B cell (primary cell): ENCODE measurements around the gene NR4A2. TPM values are rescaled to one million over a fixed set of nuclear protein-coding genes. Genes with fewer than 3 reads are reported as not detected.

Source experiments
- ATAC-seq: fragments of 200-7000 bp; cut with Tn5 transposase; one replicate; pipeline ENCODE4 v1.10.0; 2021; ENCODE audit warnings: low read depth, mild to moderate bottlenecking, moderate number of reproducible peaks, moderate library complexity
- CTCF ChIA-PET: fragments of 350-600 bp; sonication (Branson Sonifier 250); formaldehyde crosslinking; loops from one replicate; lab custom pipeline; 2021; ENCODE audit warnings: antibody characterized with exemption, inconsistent platforms; lab: Charles Lee
- POLR2A ChIA-PET: fragments of 350-600 bp; sonication (Branson Sonifier 250); formaldehyde crosslinking; loops from one replicate; lab custom pipeline; 2021; ENCODE audit warnings: antibody characterized with exemption; lab: Charles Lee
- DNase-seq: peaks from one replicate; pipeline ENCODE4 v3.0.0; 2013
- H2AFZ ChIP-seq: 2 replicates; pipeline ENCODE4 v1.6.1; 2012; ENCODE audit warnings: mild to moderate bottlenecking, low read depth, low read length; ENCODE audit not compliant: insufficient read depth, poor library complexity, severe bottlenecking
- H3K27ac ChIP-seq, 2 donors: 1 replicate in 1 of 2; 2 replicates in 1 of 2; pipeline ENCODE4 v1.5.1; 2012 to 2013; ENCODE audit warnings: low read length in 2 of 2, mild to moderate bottlenecking in 2 of 2, moderate library complexity in 1 of 2
- H3K27me3 ChIP-seq, 4 experiments: fragments of 200-600 bp in 1 of 4; sonication (generic) in 1 of 4; replicated peaks in 1 of 4; 1 replicate in 2 of 4; 2 replicates in 2 of 4; pipeline versions ENCODE4 v1.6.1 to v1.7.0; 2013 to 2016; ENCODE audit warnings: low read length in 3 of 4, mild to moderate bottlenecking in 2 of 4, mixed read lengths in 1 of 4, moderate library complexity in 1 of 4; ENCODE audit not compliant: insufficient read depth in 4 of 4, control insufficient read depth in 3 of 4; ENCODE audit errors: control extremely low read depth in 1 of 4
- H3K36me3 ChIP-seq, 2 experiments: replicated peaks in 1 of 2; 1 replicate in 1 of 2; 2 replicates in 1 of 2; pipeline versions ENCODE4 v1.6.1 to v1.7.1; 2013; ENCODE audit warnings: low read length in 1 of 2; ENCODE audit not compliant: insufficient read depth in 2 of 2, control insufficient read depth in 1 of 2; ENCODE audit errors: control extremely low read depth in 1 of 2, extremely low read depth in 1 of 2
- H3K4me1 ChIP-seq, 2 donors: fragments of 200-600 bp in 1 of 2; sonication (generic) in 1 of 2; 1 replicate in 1 of 2; 2 replicates in 1 of 2; pipeline versions ENCODE4 v1.5.1 to v1.6.1; 2013 to 2017; ENCODE audit warnings: low read length in 2 of 2; ENCODE audit not compliant: control insufficient read depth in 2 of 2, insufficient read depth in 2 of 2
- H3K4me2 ChIP-seq: replicated peaks from 2 replicates; pipeline ENCODE3; 2012; ENCODE audit warnings: mild to moderate bottlenecking, low read depth, low read length; ENCODE audit not compliant: poor library complexity, severe bottlenecking
- H3K4me3 ChIP-seq, 5 experiments: fragments of 200-600 bp in 1 of 5; sonication (generic) in 1 of 5; 1 replicate in 3 of 5; 2 replicates in 2 of 5; pipeline versions ENCODE4 v1.5.1 to v1.7.0; 2011 to 2016; ENCODE audit warnings: low read length in 4 of 5, mild to moderate bottlenecking in 4 of 5, low read depth in 2 of 5, control low read depth in 1 of 5, moderate library complexity in 1 of 5; ENCODE audit not compliant: insufficient read depth in 1 of 5; ENCODE audit errors: control extremely low read depth in 1 of 5, extremely low read depth in 1 of 5
- H3K79me2 ChIP-seq: fragments of 200-600 bp; sonication (generic); one replicate; pipeline ENCODE4 v1.6.0; 2016; ENCODE audit warnings: low read length; ENCODE audit not compliant: control insufficient read depth, insufficient read depth
- H3K9ac ChIP-seq: fragments of 200-600 bp; sonication (generic); 2 replicates; pipeline ENCODE4 v1.6.1; 2017; ENCODE audit warnings: mild to moderate bottlenecking, low read length, moderate library complexity
- H3K9me3 ChIP-seq, 3 donors: one replicate each; pipeline versions ENCODE4 v1.6.1 to v1.7.1; 2013; ENCODE audit warnings: low read length in 2 of 3; ENCODE audit not compliant: control insufficient read depth in 2 of 3, insufficient read depth in 1 of 3; ENCODE audit errors: control extremely low read depth in 1 of 3
- H4K20me1 ChIP-seq: 2 replicates; pipeline ENCODE4 v1.6.0; 2012; ENCODE audit warnings: mild to moderate bottlenecking, low read length; ENCODE audit not compliant: insufficient read depth, control insufficient read depth, poor library complexity, severe bottlenecking
- H3K27ac Mint-ChIP-seq: one replicate; pipeline ENCODE4 v1.8.0; 2021; ENCODE audit warnings: mixed read lengths
- H3K27me3 Mint-ChIP-seq: one replicate; pipeline ENCODE4 v1.8.0; 2021; ENCODE audit warnings: mixed read lengths
- H3K4me1 Mint-ChIP-seq: one replicate; pipeline ENCODE4 v1.8.0; 2021; ENCODE audit warnings: mixed read lengths
- H3K4me3 Mint-ChIP-seq: one replicate; pipeline ENCODE4 v1.8.0; 2021; ENCODE audit warnings: mixed read lengths
- H3K9me3 Mint-ChIP-seq: one replicate; pipeline ENCODE4 v1.8.0; 2022; ENCODE audit warnings: mixed read lengths; ENCODE audit not compliant: insufficient read depth
- CTCF ChIP-seq: fragments of 200-600 bp; IDR thresholded peaks from one replicate; pipeline ENCODE4 v1.8.0; 2022; ENCODE audit warnings: antibody characterized with exemption, mild to moderate bottlenecking
- EZH2 ChIP-seq: IDR thresholded peaks from 2 replicates; pipeline ENCODE4 v1.6.1; 2012; ENCODE audit warnings: borderline replicate concordance, low read depth, mild to moderate bottlenecking, moderate library complexity, low read length; ENCODE audit not compliant: insufficient read depth, poor library complexity, severe bottlenecking
- WGBS: methylation state at CpG from one replicate; pipeline ENCODE4 v1.1.5; 2013; ENCODE audit warnings: missing lambda C conversion rate; ENCODE audit not compliant: insufficient coverage; 5-methylcytosine and 5-hydroxymethylcytosine counted together
- intact Hi-C: fragments of 100-400 bp; cut with micrococcal nuclease; formaldehyde crosslinking; loops from one replicate; pipeline ENCODE4 v1.10.0; 2022
- polyA plus RNA-seq: library from polyadenylated mRNA; depleted of rRNA; stranded (reverse); fragments of >200 nt; gene quantifications from 2 replicates; pipeline ENCODE4 v1.2.3, GENCODE V29; 2012
- total RNA-seq, 2 donors: library from RNA; stranded (reverse); fragments of 120-200 nt in 1 of 2; gene quantifications; 1 replicate in 1 of 2; 2 replicates in 1 of 2; pipeline versions ENCODE4 v1.2.3 to v1.2.4, GENCODE V29; 2013 to 2022

Gene NR4A2
- total and polyA plus RNA-seq, 2 donors (not counting 1 experiment from before 2014, with no cell fraction given), result 30.6 to 177 TPM

GRCh38 chr2:156329031-156329926, 3.2 kb downstream of the NR4A2 start:
- H3K27ac Mint-ChIP-seq, result peak overlapping the region; percentile 66
- DNase-seq, result peak; percentile 67
- peak overlapping the region; percentile 75 for H3K4me2 ChIP-seq
- H3K9me3 Mint-ChIP-seq, result peaks cover 3% of the 10 kb centered on the region
- peaks cover 30% of the 10 kb centered on the region for H4K20me1 ChIP-seq
- peaks cover 55% of the 10 kb centered on the region for H3K27me3 Mint-ChIP-seq
- no peak overlapping the region for H3K27ac ChIP-seq
- intact Hi-C loops, result no loop called here
- peak overlapping the region; percentile 41 for H3K9ac ChIP-seq
- H3K36me3 ChIP-seq, result no peaks in the 10 kb centered on the region
- peak overlapping the region in 4 of 5 experiments; percentile 18 to 51 (median 34) for H3K4me3 ChIP-seq
- 10% methylated on average over 64 of the region's 64 CpGs for WGBS
- H3K27me3 ChIP-seq, result peaks cover 2 to 75% (median 66%) of the 10 kb centered on the region in 4 experiments
- ChIA-PET POLR2A (interaction anchor here (1.2 to 1.3 kb wide), 2 partner anchors 13 to 101 kb away, joined by 3 read pairs; no protein-coding TSS in a partner anchor), CTCF (interaction anchor here (1.6 to 2.3 kb wide), 3 partner anchors 12 to 261 kb away, joined by 3 to 10 read pairs (median 6); no protein-coding TSS in a partner anchor)
- peaks cover 0 to 25% (median 5%) of the 10 kb centered on the region in 3 donors for H3K9me3 ChIP-seq
- TF ChIP-seq CTCF, result no peak
- peak; percentile 53 for TF ChIP-seq EZH2
- H3K4me1 ChIP-seq, result peaks cover 44 to 47% of the 10 kb centered on the region in 2 donors
- H3K4me1 Mint-ChIP-seq, result peaks cover 49% of the 10 kb centered on the region
- ATAC-seq, result no peak
- peak overlapping the region; percentile 95 for H3K4me3 Mint-ChIP-seq
- H2AFZ ChIP-seq, result no peak overlapping the region
- peaks cover 4% of the 10 kb centered on the region for H3K79me2 ChIP-seq
